Measurements from ENCODE around the gene HERPUD1.
A peak's percentile ranks its signal among the peaks of the same experiment; 100 is the strongest.
"Not testable (repeated sequence)": the region's sequence is repeated elsewhere in the genome, so short reads cannot be mapped to it uniquely, and the experiment has no call there.

The HERPUD1 gene

GRCh38 chr16:56980201-56980535 lies 48.2 kb downstream of the HERPUD1 start:
- no peak for DNase-seq (ENCODE audit: low read depth in 2 of 2)

- no peak for DNase-seq (ENCODE audit: low read depth in 2 of 2)
Measured at GRCh38 chr16:56980792-56981724, 49.1 kb downstream of the HERPUD1 start.

GRCh38 chr16:56981729-56982271 lies 49.9 kb downstream of the HERPUD1 start:
- DNase-seq (ENCODE audit: low read depth in 2 of 2) = no peak

DNA sequence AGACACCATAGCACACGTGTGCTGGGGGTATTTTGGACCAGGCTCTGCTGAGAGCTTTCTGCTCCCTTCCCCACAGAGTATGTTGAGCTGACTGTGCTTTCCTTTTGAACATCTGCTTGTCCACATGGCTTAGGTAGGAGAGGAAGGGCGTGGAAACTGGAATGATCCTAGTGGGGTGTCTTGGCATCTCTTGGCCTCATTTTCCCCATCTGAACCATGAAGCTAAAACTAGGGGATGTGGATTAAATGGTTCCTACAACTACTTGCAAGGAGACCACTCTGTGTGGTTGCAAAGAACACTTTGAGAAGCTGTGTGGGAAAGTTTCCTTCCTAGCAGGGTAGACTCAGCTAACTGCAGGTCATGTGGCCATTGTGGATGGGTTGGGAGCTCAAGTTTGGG lies 50.8 kb downstream of the HERPUD1 start:
- DNase-seq (ENCODE audit: low read depth in 2 of 2) = no peak

GRCh38 chr16:56983211-56983751 lies 51.3 kb downstream of the HERPUD1 start:
- no peak for DNase-seq (ENCODE audit: low read depth in 2 of 2)

DNA sequence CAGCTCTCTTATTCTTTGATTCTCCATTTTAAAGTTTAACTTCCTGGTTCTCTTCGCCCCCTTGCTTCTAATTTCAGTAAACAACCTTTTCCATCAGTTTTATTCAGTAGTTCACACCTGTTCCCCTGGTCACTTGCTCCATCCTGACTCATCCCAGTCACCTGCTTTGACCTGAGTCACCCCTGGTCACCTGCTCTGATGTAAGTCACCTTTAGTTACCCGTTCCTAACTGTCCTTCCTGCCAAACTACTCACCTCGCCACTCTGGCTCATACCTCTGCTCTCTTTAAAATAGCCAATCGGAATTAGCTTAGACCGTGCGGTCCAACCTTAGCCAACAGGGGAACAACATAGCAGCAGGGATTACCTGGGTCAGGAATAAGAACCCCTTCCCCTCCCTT lies 52.7 kb downstream of the HERPUD1 start:
- no peak for DNase-seq (ENCODE audit: low read depth in 2 of 2)

DNA sequence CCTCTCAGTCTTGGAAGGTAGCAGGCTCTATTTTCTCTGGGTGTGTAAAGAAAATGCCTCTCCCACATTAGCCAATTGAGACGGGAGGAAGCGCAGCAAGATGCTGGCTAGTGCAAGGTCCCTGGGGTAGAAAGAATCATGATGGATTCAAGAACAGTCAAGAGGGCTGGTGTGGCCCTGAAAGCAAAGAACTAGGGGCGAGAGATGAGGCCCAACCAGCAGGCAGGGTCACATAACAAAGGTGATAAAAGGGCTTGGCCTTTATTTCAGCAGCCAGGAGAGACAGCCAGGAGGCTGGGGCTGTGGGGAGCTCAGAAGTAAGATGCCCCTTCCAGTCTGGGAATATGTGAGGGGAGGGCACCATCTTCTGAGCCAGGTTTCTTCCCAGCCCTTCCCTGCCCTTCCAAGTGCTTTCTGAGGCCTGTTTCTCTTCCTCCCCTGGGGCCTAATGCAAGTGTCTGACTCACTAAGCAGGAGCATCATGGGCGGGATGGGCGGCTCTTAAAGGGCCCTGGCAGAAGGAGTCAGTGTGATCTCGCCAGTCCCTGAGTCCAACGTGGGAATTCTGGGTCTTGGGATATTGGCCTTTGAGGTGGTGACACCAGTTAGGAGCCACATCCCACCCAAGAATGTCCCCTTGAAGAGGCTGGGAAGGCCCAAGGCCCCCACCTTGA lies 53.5 kb downstream of the HERPUD1 start:
- no peak for DNase-seq (ENCODE audit: low read depth in 2 of 2)

- no peak for DNase-seq (ENCODE audit: low read depth in 2 of 2)
Measured at GRCh38 chr16:56985962-56986360, 54.0 kb downstream of the HERPUD1 start.

- DNase-seq (ENCODE audit: low read depth in 2 of 2) = no peak
Measured at GRCh38 chr16:56986361-56986760, 54.4 kb downstream of the HERPUD1 start.

GRCh38 chr16:56986908-56987307 lies 55.0 kb downstream of the HERPUD1 start:
- not testable (repeated sequence) for DNase-seq (ENCODE audit: low read depth in 2 of 2)

GRCh38 chr16:56987692-56988091 lies 55.8 kb downstream of the HERPUD1 start:
- no peak for DNase-seq (ENCODE audit: low read depth in 2 of 2)

GRCh38 chr16:56988161-56988947 lies 56.4 kb downstream of the HERPUD1 start:
- DNase-seq (ENCODE audit: low read depth in 2 of 2) = no peak

DNA sequence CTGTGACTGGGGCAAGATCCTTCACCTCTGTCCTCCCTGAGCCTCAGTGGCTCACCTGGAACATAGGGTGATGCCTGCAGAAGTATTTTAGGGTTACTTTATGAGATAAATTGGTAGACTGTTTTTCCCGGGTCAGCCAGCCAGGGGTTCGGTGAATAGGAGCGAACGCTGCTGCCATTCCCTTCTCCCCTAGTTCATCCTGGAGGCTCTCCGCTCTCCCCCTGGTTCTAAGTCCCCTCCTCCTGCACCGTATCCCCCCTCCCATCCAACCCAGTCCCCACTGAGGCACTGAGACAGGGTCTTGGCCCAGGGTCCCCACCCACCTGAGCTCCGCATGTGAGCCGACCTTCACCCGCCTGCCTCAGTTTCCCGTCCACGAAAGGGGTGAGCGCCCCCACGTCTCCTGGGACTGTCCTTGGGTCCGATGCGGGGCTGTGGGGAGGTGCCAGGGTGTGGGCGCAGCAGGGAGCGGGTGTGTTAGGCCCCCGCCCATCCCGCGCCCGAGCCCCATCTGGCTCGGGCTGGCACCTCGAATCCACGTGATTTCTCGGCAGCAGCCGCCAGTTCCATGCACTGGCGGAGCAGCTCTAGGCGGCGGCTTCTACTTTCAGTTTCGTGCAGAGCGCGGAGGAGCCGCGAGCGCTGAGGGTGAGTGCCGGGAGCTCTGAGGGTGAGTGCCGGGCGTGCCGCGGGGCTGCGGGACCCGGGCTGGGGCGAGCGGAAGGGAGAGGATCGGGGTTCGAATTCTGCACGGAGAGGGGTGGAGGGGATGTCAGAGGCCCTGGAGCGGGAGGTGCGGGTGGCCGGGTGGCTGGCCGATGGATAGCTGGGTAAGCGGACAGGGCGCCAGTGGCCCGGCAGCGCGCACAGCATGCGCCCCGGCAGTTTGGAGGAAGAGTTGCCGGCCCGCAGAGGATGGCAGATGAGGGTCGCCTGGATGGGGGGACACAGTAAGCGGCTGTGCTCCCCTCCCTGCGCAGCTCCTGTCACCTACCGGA lies 57.3 kb downstream of the HERPUD1 start, which contains the start of gene NLRC5:
Gene NLRC5 (plus strand): TSS at position 610 of the 998 bp plus-strand sequence. CDS start 31,156 bp downstream, outside the sequence.
- DNase-seq (ENCODE audit: low read depth in 2 of 2) = peak; percentile 78 to 84

DNA sequence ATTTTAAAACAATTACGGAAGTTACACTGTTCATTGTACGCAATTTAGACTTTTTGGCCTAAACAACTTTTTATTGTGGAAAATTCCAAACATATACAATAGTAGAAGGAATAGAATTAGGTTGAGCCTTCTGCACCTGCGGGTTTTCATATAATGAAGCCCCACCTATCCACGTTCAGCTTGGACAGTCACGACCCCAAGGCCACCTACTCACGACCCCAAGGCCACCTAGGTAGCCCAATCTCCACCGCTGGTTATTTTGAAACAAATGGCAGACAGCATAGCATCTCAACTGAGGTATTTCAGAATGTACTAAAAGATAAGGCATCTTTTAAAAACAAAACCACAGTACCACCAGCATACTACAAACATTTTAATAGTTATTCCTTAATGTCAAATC lies 58.0 kb downstream of the HERPUD1 start:
- DNase-seq (ENCODE audit: low read depth in 2 of 2) = no peak

DNA sequence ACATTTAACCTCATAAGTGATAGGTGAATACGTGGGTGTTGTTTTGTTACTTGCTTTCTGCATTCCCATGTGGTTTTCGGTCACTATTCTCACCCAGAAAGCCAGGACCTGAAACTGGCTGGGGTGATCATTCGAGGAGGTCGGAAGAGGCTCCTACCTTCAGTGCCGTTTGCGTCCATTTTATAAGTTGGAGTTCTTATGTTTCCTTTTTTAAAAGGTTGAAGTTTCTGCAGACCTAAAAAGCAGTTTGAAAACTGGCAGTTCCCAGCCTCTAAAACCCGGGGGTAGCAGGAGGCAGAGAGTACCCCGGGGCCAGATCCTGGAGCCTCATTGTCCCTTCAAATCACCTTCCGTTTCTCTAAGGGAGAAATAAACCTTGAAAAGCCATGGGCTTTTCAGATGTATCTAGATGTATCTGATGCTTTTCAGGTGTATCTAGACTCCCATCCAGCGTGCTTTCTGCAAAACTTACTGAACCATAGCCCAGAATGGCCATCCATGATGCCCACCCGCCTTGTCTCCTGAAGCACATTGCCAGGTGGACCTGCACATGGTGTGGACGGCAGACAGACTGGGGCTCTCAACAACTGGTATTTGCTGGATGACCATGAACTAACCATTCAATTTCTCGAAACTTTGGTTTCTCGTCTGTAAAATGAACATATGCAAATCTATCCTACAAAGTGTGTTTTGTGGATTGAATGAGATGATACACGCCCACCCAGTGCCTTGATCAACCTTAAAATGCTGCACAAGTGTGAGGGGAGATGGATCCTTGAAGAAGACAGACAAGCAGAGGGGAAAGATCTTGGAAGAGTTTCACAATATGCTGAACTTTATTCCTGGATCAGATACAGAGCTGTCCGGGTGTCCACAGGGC lies 58.7 kb downstream of the HERPUD1 start:
- DNase-seq (ENCODE audit: low read depth in 2 of 2) = no peak

DNA sequence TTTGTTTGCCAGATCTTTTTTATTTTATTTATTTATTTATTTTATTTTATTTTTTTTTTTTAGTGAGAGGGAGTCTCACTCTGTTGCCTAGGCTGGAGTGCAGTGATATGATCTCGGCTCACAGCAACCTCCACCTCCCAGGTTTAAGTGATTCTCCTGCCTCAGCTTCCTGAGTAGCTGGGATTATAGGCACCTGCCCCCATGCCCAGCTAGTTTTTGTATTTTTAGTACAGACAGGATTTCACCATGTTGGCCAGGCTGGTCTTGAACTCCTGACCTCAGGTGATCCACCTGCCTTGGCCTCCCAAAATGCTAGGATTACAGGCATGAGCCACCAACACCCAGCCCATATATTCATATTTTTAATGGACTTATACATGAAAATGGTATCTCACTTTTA lies 60.5 kb downstream of the HERPUD1 start:
- not testable (repeated sequence) for DNase-seq (ENCODE audit: low read depth in 2 of 2)

- no peak for DNase-seq (ENCODE audit: low read depth in 2 of 2)
Measured at GRCh38 chr16:56993204-56993603, 61.3 kb downstream of the HERPUD1 start.

GRCh38 chr16:56994311-56994710 lies 62.4 kb downstream of the HERPUD1 start:
- no peak for DNase-seq (ENCODE audit: low read depth in 2 of 2)

Data from stimulated activated CD8-positive, alpha-beta memory T cell treated with anti-CD3 and anti-CD28 coated beads, Interleukin-2, amount 100 ng/mL, for 1 hour (primary cell).